Skeletal muscle cell (primary cell): ENCODE results near the gene KAT14.
"Not testable (repeated sequence)": the region's sequence is repeated elsewhere in the genome, so short reads cannot be mapped to it uniquely, and the experiment has no call there.

ENCODE experiments used
- DNase-seq: peaks from one replicate; pipeline ENCODE4 v3.0.0-alpha.2; 2010; ENCODE audit warnings: low read depth
- H3K4me3 ChIP-seq: 2 replicates; pipeline ENCODE4 v1.5.1; 2011; ENCODE audit warnings: low read depth, mild to moderate bottlenecking, control low read depth, low read length, moderate library complexity

Gene KAT14

GRCh38 chr20:18139832-18140231 is 2.2 kb downstream of the KAT14 start:
- no peak for DNase-seq
- H3K4me3 ChIP-seq, result no peak overlapping the region

- no peak for DNase-seq
- no peak overlapping the region for H3K4me3 ChIP-seq
Observed at GRCh38 chr20:18144541-18145099, 7.0 kb downstream of the KAT14 start.

GRCh38 chr20:18154342-18154741 is 16.7 kb downstream of the KAT14 start:
- H3K4me3 ChIP-seq, result no peak overlapping the region
- no peak for DNase-seq

GRCh38 chr20:18156045-18156444 is 18.4 kb downstream of the KAT14 start:
- H3K4me3 ChIP-seq, result no peak overlapping the region
- DNase-seq, result no peak

GRCh38 chr20:18164356-18164755 is 26.7 kb downstream of the KAT14 start:
- DNase-seq, result no peak
- no peak overlapping the region for H3K4me3 ChIP-seq

- peak; percentile 20 for DNase-seq
- no peak overlapping the region for H3K4me3 ChIP-seq
Observed at GRCh38 chr20:18165553-18165952, 27.9 kb downstream of the KAT14 start.

GRCh38 chr20:18166241-18166881 is 28.7 kb downstream of the KAT14 start:
- no peak overlapping the region for H3K4me3 ChIP-seq
- DNase-seq, result no peak

- DNase-seq, result no peak
Observed at GRCh38 chr20:18166950-18167349, 29.3 kb downstream of the KAT14 start.

GRCh38 chr20:18172379-18172778 is 34.7 kb downstream of the KAT14 start:
- no peak overlapping the region for H3K4me3 ChIP-seq
- DNase-seq, result no peak

More at GRCh38 chr20:18166950-18167349, 29.3 kb downstream of the KAT14 start:
- no peak overlapping the region for H3K4me3 ChIP-seq

- no peak overlapping the region for H3K4me3 ChIP-seq
- no peak for DNase-seq
Observed at GRCh38 chr20:18174906-18175683, 37.4 kb downstream of the KAT14 start.

GRCh38 chr20:18176318-18176785 is 38.7 kb downstream of the KAT14 start:
- H3K4me3 ChIP-seq, result no peak overlapping the region
- no peak for DNase-seq

GRCh38 chr20:18180366-18180765 is 42.7 kb downstream of the KAT14 start:
- not testable (repeated sequence) for H3K4me3 ChIP-seq, DNase-seq

GRCh38 chr20:18180815-18181214 is 43.2 kb downstream of the KAT14 start:
- H3K4me3 ChIP-seq, result no peak overlapping the region
- no peak for DNase-seq

- no peak for DNase-seq
- H3K4me3 ChIP-seq, result no peak overlapping the region
Observed at GRCh38 chr20:18187020-18187419, 49.4 kb downstream of the KAT14 start.

GRCh38 chr20:18188434-18188833 is 50.8 kb downstream of the KAT14 start:
- no peak for DNase-seq
- no peak overlapping the region for H3K4me3 ChIP-seq

GRCh38 chr20:18190338-18191233 is 52.9 kb downstream of the KAT14 start:
- no peak overlapping the region for H3K4me3 ChIP-seq
- DNase-seq, result no peak

- no peak overlapping the region for H3K4me3 ChIP-seq
- no peak for DNase-seq
Observed at GRCh38 chr20:18191306-18191705, 53.6 kb downstream of the KAT14 start.

GRCh38 chr20:18194461-18194860 is 56.8 kb downstream of the KAT14 start:
- H3K4me3 ChIP-seq, DNase-seq: not testable (repeated sequence)

- DNase-seq, result no peak
- H3K4me3 ChIP-seq, result no peak overlapping the region
Observed at GRCh38 chr20:18195931-18196330, 58.3 kb downstream of the KAT14 start.
